Vagina (tissue), 2 donors: ENCODE measurements around the gene PDZD4. TPM values are rescaled to one million over a fixed set of nuclear protein-coding genes. Genes with fewer than 3 reads are reported as not detected.

Experiments
- DNase-seq, 2 donors: peaks; one replicate each; pipeline ENCODE4 v3.0.0-alpha.2; 2017; ENCODE audit errors: extremely low spot score in 2 of 2
- H3K27ac ChIP-seq: fragments of 200-600 bp; sonication (generic); one replicate; pipeline ENCODE4 v1.5.1; 2019
- H3K27me3 ChIP-seq: fragments of 200-600 bp; sonication (generic); one replicate; pipeline ENCODE4 v1.5.1; 2019
- H3K36me3 ChIP-seq, 2 donors: fragments of 200-600 bp; sonication (generic); one replicate each; pipeline ENCODE4 v1.5.1; 2017 to 2019
- H3K4me1 ChIP-seq: fragments of 200-600 bp; sonication (generic); one replicate; pipeline ENCODE4 v1.5.1; 2019
- H3K4me3 ChIP-seq, 2 donors: fragments of 200-600 bp; sonication (generic); 1 replicate in 1 of 2; 2 replicates in 1 of 2; pipeline ENCODE4 v1.5.1; 2016 to 2019
- H3K9me3 ChIP-seq: fragments of 200-600 bp; sonication (generic); one replicate; pipeline ENCODE4 v1.5.1; 2019
- POLR2A ChIP-seq, 2 donors: fragments of 450-650 bp; IDR thresholded peaks; one replicate each; pipeline ENCODE4 v1.6.1; 2017; ENCODE audit warnings: antibody characterized with exemption in 2 of 2, mild to moderate bottlenecking in 2 of 2, moderate library complexity in 2 of 2
- POLR2AphosphoS5 ChIP-seq, 2 donors: sonication (generic); formaldehyde crosslinking; IDR thresholded peaks; one replicate each; pipeline ENCODE4 v1.9.0; 2017; ENCODE audit warnings: antibody characterized with exemption in 2 of 2, mild to moderate bottlenecking in 2 of 2, low read depth in 1 of 2; ENCODE audit not compliant: insufficient read depth in 1 of 2
- intact Hi-C: fragments of 100-400 bp; cut with DNase I; formaldehyde crosslinking; loops from one replicate; pipeline ENCODE4 v1.15.1; 2023
- total RNA-seq: library from RNA; depleted of rRNA; stranded (reverse); fragments of >200 nt; gene quantifications from one replicate; pipeline ENCODE4 v1.2.3, GENCODE V29; 2016
- TF ChIP-seq, protein P1 (sequence below), 3 experiments: fragments of 450-650 bp in 2 of 3; fragments of 200-600 bp in 1 of 3; sonication (generic) in 1 of 3; IDR thresholded peaks; one replicate each; pipeline ENCODE4 v1.5.1; 2017 to 2019; ENCODE audit warnings: antibody characterized with exemption in 3 of 3, mild to moderate bottlenecking in 2 of 3, moderate library complexity in 2 of 3

Gene PDZD4
- total RNA-seq, 1 donor from 2014 or later: 10.3 TPM

DNA sequence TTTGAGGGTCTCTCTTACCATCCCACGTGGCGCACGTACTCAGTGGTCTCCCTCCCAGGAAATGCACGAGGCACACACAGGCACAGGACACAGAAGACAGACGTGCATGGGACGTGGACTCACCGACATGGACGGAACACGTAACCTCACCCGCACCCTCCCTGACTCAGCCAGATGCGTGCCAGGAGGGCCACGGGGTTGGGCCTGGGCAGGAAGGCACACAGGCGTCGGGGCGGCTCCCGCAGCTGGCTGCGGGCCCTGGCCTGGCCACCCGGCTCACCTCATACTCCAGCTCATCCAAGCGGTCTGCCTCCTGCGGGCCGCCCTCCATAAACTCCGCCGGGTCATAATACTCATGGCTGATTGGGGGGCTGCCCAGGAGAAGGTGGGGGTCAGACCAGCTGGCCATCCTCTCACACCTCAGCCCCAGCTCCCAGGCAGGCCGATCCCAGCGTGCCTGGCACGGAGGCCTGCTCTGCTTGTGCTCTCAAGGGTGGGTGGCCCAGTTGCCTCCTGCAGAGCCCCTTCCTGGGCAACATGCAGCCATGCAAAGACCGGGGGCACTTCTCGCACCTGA lies 23.3 kb downstream of the PDZD4 start:
- no peaks in the 10 kb centered on the region for H3K36me3 ChIP-seq
- H3K4me1 ChIP-seq: no peaks in the 10 kb centered on the region
- no peak overlapping the region for H3K27ac ChIP-seq
- H3K27me3 ChIP-seq: no peaks in the 10 kb centered on the region
- no peak for TF ChIP-seq POLR2A (IDR thresholded peaks at IDR 0.05)
- TF ChIP-seq, protein P1, sequence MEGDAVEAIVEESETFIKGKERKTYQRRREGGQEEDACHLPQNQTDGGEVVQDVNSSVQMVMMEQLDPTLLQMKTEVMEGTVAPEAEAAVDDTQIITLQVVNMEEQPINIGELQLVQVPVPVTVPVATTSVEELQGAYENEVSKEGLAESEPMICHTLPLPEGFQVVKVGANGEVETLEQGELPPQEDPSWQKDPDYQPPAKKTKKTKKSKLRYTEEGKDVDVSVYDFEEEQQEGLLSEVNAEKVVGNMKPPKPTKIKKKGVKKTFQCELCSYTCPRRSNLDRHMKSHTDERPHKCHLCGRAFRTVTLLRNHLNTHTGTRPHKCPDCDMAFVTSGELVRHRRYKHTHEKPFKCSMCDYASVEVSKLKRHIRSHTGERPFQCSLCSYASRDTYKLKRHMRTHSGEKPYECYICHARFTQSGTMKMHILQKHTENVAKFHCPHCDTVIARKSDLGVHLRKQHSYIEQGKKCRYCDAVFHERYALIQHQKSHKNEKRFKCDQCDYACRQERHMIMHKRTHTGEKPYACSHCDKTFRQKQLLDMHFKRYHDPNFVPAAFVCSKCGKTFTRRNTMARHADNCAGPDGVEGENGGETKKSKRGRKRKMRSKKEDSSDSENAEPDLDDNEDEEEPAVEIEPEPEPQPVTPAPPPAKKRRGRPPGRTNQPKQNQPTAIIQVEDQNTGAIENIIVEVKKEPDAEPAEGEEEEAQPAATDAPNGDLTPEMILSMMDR (IDR thresholded peaks at IDR 0.05): no peak
- no peak for TF ChIP-seq POLR2AphosphoS5 (IDR thresholded peaks at IDR 0.05; ENCODE audit: insufficient read depth in 1 of 2, low read depth in 1 of 2)
- no peak for DNase-seq
- H3K9me3 ChIP-seq: no peaks in the 10 kb centered on the region
- no peak overlapping the region for H3K4me3 ChIP-seq
- intact Hi-C loops: no loop called here

DNA sequence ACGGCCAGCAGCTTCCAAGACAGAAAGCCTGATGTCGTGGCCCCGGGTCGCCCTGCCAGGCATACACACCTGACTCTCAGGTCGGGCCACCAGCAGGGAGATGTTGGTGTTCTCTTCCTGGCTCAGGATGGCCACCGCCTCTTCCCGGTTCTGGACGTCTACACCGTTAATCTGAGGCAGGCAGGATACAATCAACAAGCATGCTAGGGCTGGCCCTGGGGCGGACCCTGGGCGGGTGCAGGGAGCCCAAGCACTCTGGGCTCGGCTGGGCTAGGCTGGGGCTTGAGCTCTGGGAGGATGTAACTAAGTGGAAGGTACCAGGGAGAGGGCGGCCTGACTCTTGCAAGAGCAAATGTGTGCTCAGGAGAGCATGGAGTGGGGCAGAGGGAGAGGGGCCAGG lies 24.9 kb downstream of the PDZD4 start:
- no peaks in the 10 kb centered on the region for H3K27me3 ChIP-seq
- DNase-seq: no peak
- no peak overlapping the region for H3K4me3 ChIP-seq
- no peaks in the 10 kb centered on the region for H3K9me3 ChIP-seq
- no peaks in the 10 kb centered on the region for H3K4me1 ChIP-seq
- intact Hi-C loops: no loop called here
- H3K27ac ChIP-seq: no peak overlapping the region
- no peaks in the 10 kb centered on the region for H3K36me3 ChIP-seq
- TF ChIP-seq POLR2A (IDR thresholded peaks at IDR 0.05): no peak
- TF ChIP-seq, protein P1 (IDR thresholded peaks at IDR 0.05): no peak
- no peak for TF ChIP-seq POLR2AphosphoS5 (IDR thresholded peaks at IDR 0.05; ENCODE audit: insufficient read depth in 1 of 2, low read depth in 1 of 2)

DNA sequence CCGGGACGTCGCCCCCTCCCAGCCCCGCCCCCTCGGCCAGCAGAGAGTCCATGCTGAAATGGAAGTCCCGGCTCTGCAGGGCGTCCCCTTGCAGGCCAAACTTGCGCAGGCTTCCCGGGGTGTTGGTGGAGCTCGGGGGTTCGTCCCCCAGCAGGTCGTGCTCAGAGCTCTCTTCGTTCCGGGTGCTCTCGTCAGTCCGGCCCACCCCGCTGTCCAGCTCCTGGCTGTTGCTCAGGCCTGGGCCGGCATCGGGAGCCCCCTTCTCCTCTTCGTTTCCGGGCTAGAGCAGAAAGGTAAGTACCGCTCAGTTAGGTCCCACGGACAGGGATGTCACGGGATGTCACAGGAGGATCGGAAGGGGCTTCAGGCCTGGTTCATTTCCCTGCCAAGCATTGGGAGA lies 25.7 kb downstream of the PDZD4 start:
- no peaks in the 10 kb centered on the region for H3K36me3 ChIP-seq
- intact Hi-C loops: no loop called here

DNA sequence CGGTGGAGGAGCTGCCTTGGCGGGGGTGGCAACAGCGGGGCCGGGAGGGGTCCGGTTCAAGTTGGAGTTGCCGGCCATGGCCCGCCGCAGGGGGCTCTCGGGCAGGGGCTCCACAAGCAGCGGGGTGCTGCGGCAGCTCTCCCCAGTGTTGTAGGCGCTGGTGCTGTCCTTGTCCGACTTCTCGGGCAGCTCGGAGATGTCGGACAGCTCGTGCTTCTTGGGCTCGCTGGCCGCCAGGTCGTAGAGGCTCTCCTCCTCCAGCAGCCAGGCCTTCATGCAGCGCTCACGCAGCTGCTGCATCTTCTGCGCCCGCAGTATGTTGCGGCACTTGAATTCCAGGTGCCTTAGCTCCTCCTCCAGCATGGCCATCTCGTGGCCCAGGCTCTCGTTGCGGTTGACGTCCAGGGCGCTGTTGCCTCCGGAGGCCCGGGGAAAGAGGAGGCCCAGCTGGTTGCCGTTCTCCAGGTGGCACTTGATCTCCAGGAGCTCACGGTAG lies 26.2 kb downstream of the PDZD4 start:
- TF ChIP-seq POLR2A (IDR thresholded peaks at IDR 0.05) (no peak), POLR2AphosphoS5 (IDR thresholded peaks at IDR 0.05; ENCODE audit: insufficient read depth in 1 of 2, low read depth in 1 of 2) (no peak)
- TF ChIP-seq, protein P1 (IDR thresholded peaks at IDR 0.05): no peak
- no peak for DNase-seq
- intact Hi-C loops: no loop called here
- Histone ChIP-seq H3K4me3 (no peak overlapping the region), H3K4me1 (no peaks in the 10 kb centered on the region), H3K36me3 (no peaks in the 10 kb centered on the region), H3K27me3 (no peaks in the 10 kb centered on the region), H3K9me3 (no peaks in the 10 kb centered on the region), H3K27ac (no peak overlapping the region)

More for the DNA sequence above, 25.7 kb downstream of the PDZD4 start:
- TF ChIP-seq, protein P1 (IDR thresholded peaks at IDR 0.05): no peak
- no peak for TF ChIP-seq POLR2AphosphoS5 (IDR thresholded peaks at IDR 0.05; ENCODE audit: insufficient read depth in 1 of 2, low read depth in 1 of 2)
- no peak for TF ChIP-seq POLR2A (IDR thresholded peaks at IDR 0.05)
- H3K27ac ChIP-seq: no peak overlapping the region
- H3K27me3 ChIP-seq: no peaks in the 10 kb centered on the region
- no peaks in the 10 kb centered on the region for H3K4me1 ChIP-seq
- DNase-seq: no peak
- no peak overlapping the region for H3K4me3 ChIP-seq
- no peaks in the 10 kb centered on the region for H3K9me3 ChIP-seq
